HepG2 (cell line): ENCODE measurements around the gene SSH3. TPM values are rescaled to one million over a fixed set of nuclear protein-coding genes. Genes with fewer than 3 reads are reported as not detected.

Experiments
- ATAC-seq: fragments of 200-7000 bp; cut with Tn5 transposase; 3 replicates; pipeline ENCODE4 v1.9.1; 2020; ENCODE audit warnings: mild to moderate bottlenecking, moderate library complexity
- BruUV-seq: library from RNA; stranded (reverse); fragments of 400-500 nt; replicated peaks from 2 replicates; lab custom pipeline; 2021; lab: Mats Ljungman, UMichigan
- CTCF ChIA-PET: fragments of 300-600 bp; formaldehyde crosslinking; extraction: SDS; loops from one replicate; lab custom pipeline; 2021; ENCODE audit warnings: low total read pairs, inconsistent platforms, low intra/inter-chr PET ratio; lab: Yijun Ruan, JAX
- POLR2A ChIA-PET: fragments of 350-600 bp; sonication (Branson Sonifier 250); formaldehyde crosslinking; loops from one replicate; lab custom pipeline; 2020; ENCODE audit warnings: antibody characterized with exemption, inconsistent platforms; lab: Yijun Ruan, JAX
- DNase-seq: peaks from one replicate; pipeline ENCODE4 v3.0.0-alpha.2; 2015; ENCODE audit warnings: low spot score
- FAIRE-seq: peaks from 3 replicates; lab custom pipeline; 2011; peaks lifted over from hg19 to GRCh38; lab: Jason Lieb, UNC
- H2AFZ ChIP-seq: one replicate; pipeline ENCODE4 v1.6.1; 2011; ENCODE audit warnings: low read length, inconsistent platforms
- H3K27ac ChIP-seq: fragments of 300-600 bp; 3 replicates; pipeline ENCODE4 v1.8.0; 2011; ENCODE audit warnings: mixed run types, mild to moderate bottlenecking, mixed read lengths, low read length, inconsistent platforms; ENCODE audit not compliant: insufficient read depth; ENCODE audit errors: extremely low read length
- H3K27me3 ChIP-seq, 2 experiments: fragments of 200-600 bp in 1 of 2; 2 replicates in 1 of 2; 3 replicates in 1 of 2; pipeline versions ENCODE4 v1.6.0 to v1.8.0; 2011; ENCODE audit warnings: low read length in 2 of 2, mild to moderate bottlenecking in 2 of 2, moderate library complexity in 2 of 2, inconsistent platforms in 1 of 2; ENCODE audit not compliant: insufficient read depth in 2 of 2, control insufficient read depth in 1 of 2
- H3K36me3 ChIP-seq, 2 experiments: fragments of 200-600 bp in 1 of 2; replicated peaks in 1 of 2; 2 replicates in 1 of 2; 3 replicates in 1 of 2; pipeline versions ENCODE4 v1.5.1 to v1.8.0; 2011; ENCODE audit warnings: low read length in 2 of 2, inconsistent platforms in 1 of 2; ENCODE audit not compliant: insufficient read depth in 2 of 2, control insufficient read depth in 1 of 2
- H3K4me1 ChIP-seq: 2 replicates; pipeline ENCODE4 v1.5.1; 2012; ENCODE audit warnings: low read length, inconsistent platforms; ENCODE audit not compliant: insufficient read depth
- H3K4me2 ChIP-seq: 2 replicates; pipeline ENCODE4 v1.6.0; 2011; ENCODE audit warnings: low read depth, low read length, inconsistent platforms
- H3K4me3 ChIP-seq, 3 experiments: fragments of 200-600 bp in 1 of 3; sonication (generic), shearing (Covaris generic) in 1 of 3; replicated peaks in 1 of 3; 2 replicates each; pipeline ENCODE4 v1.5.1; 2011 to 2016; ENCODE audit warnings: low read length in 3 of 3, inconsistent platforms in 2 of 3, low read depth in 2 of 3, mild to moderate bottlenecking in 2 of 3, control low read depth in 1 of 3, mixed read lengths in 1 of 3; ENCODE audit not compliant: insufficient read depth in 1 of 3
- H3K79me2 ChIP-seq: one replicate; pipeline ENCODE4 v1.6.1; 2011; ENCODE audit warnings: low read length, inconsistent platforms; ENCODE audit not compliant: insufficient read depth
- H3K9ac ChIP-seq: 2 replicates; pipeline ENCODE4 v1.6.0; 2011; ENCODE audit warnings: mild to moderate bottlenecking, low read depth, low read length, inconsistent platforms; ENCODE audit not compliant: insufficient read depth
- H3K9me3 ChIP-seq: 2 replicates; pipeline ENCODE4 v1.5.1; 2012; ENCODE audit warnings: mild to moderate bottlenecking, low read length
- H4K20me1 ChIP-seq: 2 replicates; pipeline ENCODE4 v1.6.0; 2011; ENCODE audit warnings: inconsistent platforms, mild to moderate bottlenecking, low read length, moderate library complexity; ENCODE audit not compliant: insufficient read depth
- AKNA ChIP-seq: sonication (generic); formaldehyde crosslinking; IDR thresholded peaks from 2 replicates; pipeline ENCODE4 v1.4.0; 2020; ENCODE audit warnings: missing genetic modification reagents, borderline replicate concordance
- ERF ChIP-seq: IDR thresholded peaks from 2 replicates; pipeline ENCODE4 v1.6.1; 2018; ENCODE audit warnings: missing biosample characterization, missing genetic modification reagents
- MLXIP ChIP-seq: sonication (generic); formaldehyde crosslinking; IDR thresholded peaks from 2 replicates; pipeline ENCODE4 v1.9.0; 2021; ENCODE audit warnings: missing genetic modification reagents, borderline replicate concordance
- PRPF4 ChIP-seq: fragments of 200-400 bp; formaldehyde crosslinking; IDR thresholded peaks from 2 replicates; pipeline ENCODE4 v1.6.1; 2016; ENCODE audit warnings: low read length, low read depth; ENCODE audit not compliant: poor library complexity, severe bottlenecking
- RBM39 ChIP-seq: fragments of 200-400 bp; formaldehyde crosslinking; IDR thresholded peaks from one replicate; pipeline ENCODE4 v1.6.1; 2018; ENCODE audit warnings: antibody characterized with exemption, mild to moderate bottlenecking, low read depth, low read length; ENCODE audit not compliant: poor library complexity, severe bottlenecking
- SNAPC2 ChIP-seq: sonication (generic); formaldehyde crosslinking; IDR thresholded peaks from 2 replicates; pipeline ENCODE4 v1.8.1; 2022; ENCODE audit warnings: mild to moderate bottlenecking, missing genetic modification reagents
- SRF ChIP-seq: IDR thresholded peaks from 2 replicates; pipeline ENCODE4 v1.6.1; 2011; ENCODE audit warnings: mild to moderate bottlenecking, low read depth, low read length, moderate library complexity
- TFAP4 ChIP-seq: sonication (generic); IDR thresholded peaks from 2 replicates; pipeline ENCODE4 v1.6.1; 2016; ENCODE audit warnings: low read depth, borderline replicate concordance
- ZMYM3 ChIP-seq: sonication (generic); formaldehyde crosslinking; IDR thresholded peaks from 2 replicates; pipeline ENCODE4 v1.5.1; 2020; ENCODE audit warnings: mild to moderate bottlenecking, missing genetic modification reagents
- ZNF256 ChIP-seq: sonication (generic); formaldehyde crosslinking; conservative IDR thresholded peaks from 2 replicates; pipeline ENCODE4 v1.4.0; 2020; ENCODE audit warnings: missing genetic modification reagents
- ZNF292 ChIP-seq: sonication (generic); formaldehyde crosslinking; IDR thresholded peaks from 2 replicates; pipeline ENCODE4 v1.8.1; 2022; ENCODE audit warnings: mild to moderate bottlenecking, low read depth, missing genetic modification reagents, borderline replicate concordance
- ZNF335 ChIP-seq: sonication (generic); formaldehyde crosslinking; IDR thresholded peaks from 2 replicates; pipeline ENCODE4 v1.4.0; 2020; ENCODE audit warnings: missing genetic modification reagents
- ZNF33A ChIP-seq: sonication (generic); formaldehyde crosslinking; IDR thresholded peaks from 2 replicates; pipeline ENCODE4 v1.5.1; 2020; ENCODE audit warnings: missing genetic modification reagents, mild to moderate bottlenecking, moderate library complexity, borderline replicate concordance
- ZSCAN12 ChIP-seq: sonication (generic); formaldehyde crosslinking; IDR thresholded peaks from 2 replicates; pipeline ENCODE4 v1.9.0; 2021; ENCODE audit warnings: mild to moderate bottlenecking, missing genetic modification reagents
- WGBS: methylation state at CpG from one replicate; pipeline ENCODE4 v1.1.6; 2017; ENCODE audit warnings: low lambda C conversion rate; 5-methylcytosine and 5-hydroxymethylcytosine counted together
- in situ Hi-C: cut with HindIII; loops from 2 replicates; pipeline ENCODE4 v1.10.0; 2017; ENCODE audit warnings: low pct_unique_long_range_greater_than_20kb; ENCODE audit not compliant: extremely low pct_ligation_motif_present
- intact Hi-C: fragments of 100-400 bp; cut with micrococcal nuclease; formaldehyde crosslinking; loops from one replicate; pipeline ENCODE4 v1.10.0; 2022; ENCODE audit not compliant: unreplicated experiment
- polyA plus RNA-seq, 8 experiments: library from polyadenylated mRNA; depleted of rRNA in 3 of 8; stranded (reverse) in 7 of 8; unstranded in 1 of 8; fragments of >200 nt; fragmentation: Illumina TruSeq in 4 of 8; extraction: Trizol in 4 of 8; gene quantifications; 2 replicates each; pipeline versions ENCODE4 v1.2.1 to v1.2.3, GENCODE V29; 2011 to 2016; ENCODE audit warnings: low read depth in 4 of 8, missing spikeins in 1 of 8, mixed read lengths in 1 of 8; ENCODE audit not compliant: insufficient read depth in 1 of 8
- total RNA-seq, 5 experiments: library from RNA; depleted of rRNA; stranded (reverse); fragments of >200 nt; fragmentation: Illumina TruSeq; extraction: Trizol; gene quantifications; 2 replicates each; pipeline ENCODE4 v1.2.3, GENCODE V29; 2016; ENCODE audit warnings: low read depth in 1 of 5

Gene SSH3
- total and polyA plus RNA-seq, 2 of the 13 experiments (the other 11 are each of a cell fraction or from before 2014, with no cell fraction given), result 12.4 to 18.8 TPM

- peak overlapping the region; percentile 69 to 94 (median 91) for H3K4me3 ChIP-seq
- H3K4me1 ChIP-seq, result peaks cover 37% of the 10 kb centered on the region
- no TSS peak for BruUV-seq
- CTCF ChIA-PET, result interaction anchor here (0.8 to 1.6 kb wide), 3 partner anchors 14 to 29 kb away, joined by 3 to 5 read pairs (median 3); partner anchors contain the start of genes GRK2 and SSH3
- no peaks in the 10 kb centered on the region for H3K27me3 ChIP-seq
- intact Hi-C loops, result loop anchor here (1.0 kb wide), 1 partner anchor 21 kb away; no protein-coding TSS in a partner anchor
- in situ Hi-C loops, result no loop called here
- no peak overlapping the region for H2AFZ ChIP-seq
- H3K4me2 ChIP-seq, result peak overlapping the region; percentile 99
- peaks cover 10 to 40% of the 10 kb centered on the region in 2 experiments; a peak in 4 of 5 replicates for H3K36me3 ChIP-seq
- WGBS, result 0% methylated on average over 7 of the region's 87 CpGs
- no peaks in the 10 kb centered on the region for H4K20me1 ChIP-seq
- ATAC-seq, result peak; percentile 80
- FAIRE-seq, result peak; percentile 60
- H3K27ac ChIP-seq, result peak overlapping the region; percentile 100
- H3K79me2 ChIP-seq, result peaks cover 13% of the 10 kb centered on the region
- POLR2A ChIA-PET, result interaction anchor here (0.5 to 7.7 kb wide), 16 partner anchors 9 to 163 kb away, joined by 3 to 66 read pairs (median 6); partner anchors contain the start of genes GRK2, POLD4, PPP1CA and RAD9A
- DNase-seq, result peak; percentile 85
- H3K9ac ChIP-seq, result peak overlapping the region; percentile 95
- H3K9me3 ChIP-seq, result no peaks in the 10 kb centered on the region
- TF ChIP-seq TFAP4 (no peak), ERF (peak; percentile 78), ZMYM3 (CRISPR knock-in tag) (0 out of 2 replicates have a peak, but pooled peaks have one; percentile 9), SNAPC2 (CRISPR knock-in tag) (peak; percentile 46; the same call in 1 of the 2 replicates), ZNF292 (no peak), MLXIP (CRISPR knock-in tag) (no peak), ZNF256 (peak; percentile 30; the same call in 1 of the 2 replicates), AKNA (CRISPR knock-in tag) (0 out of 2 replicates have a peak, but pooled peaks have one; percentile 31), SRF (no peak), PRPF4 (no peak), ZNF33A (CRISPR knock-in tag) (no peak), ZNF335 (CRISPR knock-in tag) (no peak), RBM39 (peak; percentile 41), ZSCAN12 (CRISPR knock-in tag) (peak; percentile 60; the same call in 1 of the 2 replicates)
These were observed 14.7 kb upstream of the SSH3 start for GRCh38 chr11:67288452-67289225.
